Activated naive CD8-positive, alpha-beta T cell treated with anti-CD3 and anti-CD28 coated beads, Interleukin-2, amount 50 U/mL, for 24 hours (primary cell): ENCODE results near the gene LRCH1.
A peak's percentile ranks its signal among the peaks of the same experiment; 100 is the strongest.

Source experiments
- ATAC-seq: fragments of 150-1000 bp; cut with Tn5 transposase; one replicate; pipeline ENCODE4 v1.10.0; 2021
- DNase-seq: peaks from one replicate; pipeline ENCODE4 v3.0.0; 2021
- H3K27ac Mint-ChIP-seq: one replicate; pipeline ENCODE4 v1.8.0; 2021; ENCODE audit warnings: mild to moderate bottlenecking, mixed read lengths
- H3K27me3 Mint-ChIP-seq: one replicate; pipeline ENCODE4 v1.8.0; 2021; ENCODE audit warnings: mixed read lengths
- H3K36me3 Mint-ChIP-seq: one replicate; pipeline ENCODE4 v1.8.0; 2021; ENCODE audit warnings: low read depth, mixed read lengths
- H3K4me1 Mint-ChIP-seq: one replicate; pipeline ENCODE4 v1.8.0; 2021; ENCODE audit warnings: mixed read lengths
- H3K4me3 Mint-ChIP-seq: one replicate; pipeline ENCODE4 v1.8.0; 2021; ENCODE audit warnings: mild to moderate bottlenecking, moderate library complexity, mixed read lengths
- H3K9me3 Mint-ChIP-seq: one replicate; pipeline ENCODE4 v1.8.0; 2021; ENCODE audit warnings: mixed read lengths

Gene LRCH1

DNA sequence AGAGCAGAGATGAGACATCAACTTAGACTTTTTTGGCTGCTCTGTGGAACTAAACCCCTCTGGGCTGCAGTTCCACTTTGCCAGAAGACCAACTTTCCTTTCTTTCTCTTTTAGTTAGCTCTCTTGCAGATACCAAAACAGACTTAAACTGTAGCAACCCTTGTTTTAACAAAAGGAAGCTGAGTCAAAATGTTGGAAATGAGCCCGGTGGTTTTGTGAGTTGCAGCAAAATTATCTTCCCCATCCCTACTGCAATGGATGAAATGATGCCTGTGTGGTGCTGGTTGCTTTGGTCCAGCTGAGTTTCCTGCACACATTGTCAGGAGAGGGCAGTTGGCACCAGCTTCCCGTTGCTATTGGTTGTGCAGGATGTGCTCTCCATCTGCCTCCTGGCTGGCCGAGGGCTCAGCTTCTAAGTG lies 115.3 kb downstream of the LRCH1 start:
- no peak for DNase-seq
- H3K4me1 Mint-ChIP-seq, result peaks cover 53% of the 10 kb centered on the region
- peak; percentile 17 for ATAC-seq

DNA sequence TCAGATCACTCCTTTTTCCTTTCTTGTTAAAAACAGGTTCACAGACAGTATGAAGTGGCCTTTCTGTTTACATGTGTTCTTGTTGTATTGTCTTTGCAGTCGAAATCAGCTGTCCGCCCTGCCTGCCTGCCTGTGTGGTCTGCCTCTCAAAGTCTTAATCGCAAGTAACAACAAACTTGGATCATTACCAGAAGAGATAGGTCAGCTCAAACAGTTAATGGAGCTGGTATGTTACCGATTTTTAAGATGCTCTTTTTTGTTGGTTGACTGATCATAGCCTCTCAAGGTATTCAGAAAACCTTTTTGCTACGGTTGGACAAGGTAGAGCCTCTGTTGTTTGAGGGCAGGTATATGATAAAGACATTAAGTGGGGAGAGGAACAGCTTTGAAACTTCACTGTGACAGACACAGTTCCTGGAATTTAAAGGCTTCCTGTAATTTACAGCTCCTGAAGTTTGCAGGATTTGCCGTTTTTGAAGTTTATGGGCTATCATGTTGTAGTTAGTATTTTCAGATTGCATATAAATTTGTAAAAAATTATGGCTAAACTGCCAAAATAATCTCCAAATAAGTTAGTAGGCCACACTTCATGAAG lies 116.1 kb downstream of the LRCH1 start:
- Mint-ChIP-seq H3K4me3 (peak overlapping the region; percentile 63), H3K36me3 (peaks cover 13% of the 10 kb centered on the region), H3K9me3 (no peaks in the 10 kb centered on the region), H3K27me3 (no peaks in the 10 kb centered on the region), H3K27ac (peak overlapping the region; percentile 70), H3K4me1 (peaks cover 49% of the 10 kb centered on the region)
- ATAC-seq, result no peak
- DNase-seq, result no peak

More for the DNA sequence above, 115.3 kb downstream of the LRCH1 start:
- Mint-ChIP-seq H3K27ac (peak overlapping the region; percentile 88), H3K4me3 (peak overlapping the region; percentile 83), H3K36me3 (peaks cover 13% of the 10 kb centered on the region), H3K27me3 (no peaks in the 10 kb centered on the region), H3K9me3 (no peaks in the 10 kb centered on the region)

DNA sequence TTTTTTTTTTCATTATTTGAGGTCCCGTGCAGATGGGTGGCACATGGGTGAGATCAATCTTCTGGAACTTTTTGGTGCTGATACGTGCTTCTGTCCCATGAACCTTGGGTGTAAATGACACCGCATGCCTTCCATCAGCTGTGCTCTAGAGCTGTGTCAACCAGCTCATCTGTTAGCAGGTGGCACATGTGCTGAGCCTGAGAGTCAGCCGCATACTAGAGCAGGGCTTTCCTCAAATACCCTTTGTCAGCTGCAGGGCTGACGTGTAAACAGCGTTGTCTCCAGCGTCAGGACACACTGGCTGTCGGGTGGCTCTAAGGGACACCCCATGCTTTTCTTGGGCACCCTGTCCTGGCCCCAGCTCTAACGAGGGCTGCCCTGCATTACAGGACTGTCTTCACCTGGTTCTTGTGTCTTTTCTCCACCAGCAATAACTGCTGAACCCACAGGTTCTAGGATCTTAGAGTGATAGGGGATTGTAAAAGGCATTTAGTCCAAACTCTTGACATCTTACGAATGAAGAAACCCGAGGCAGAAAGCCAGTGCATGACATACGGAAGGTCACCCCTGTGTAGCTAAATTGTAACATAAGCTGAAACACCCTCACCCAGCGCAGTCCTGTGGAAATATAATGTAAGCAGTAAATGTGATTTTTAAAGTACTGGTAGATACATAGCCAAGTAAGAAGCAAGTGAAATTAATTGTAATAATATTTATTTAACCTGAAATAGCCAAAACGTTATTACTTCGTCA lies 119.5 kb downstream of the LRCH1 start:
- no peak for DNase-seq
- Mint-ChIP-seq H3K27me3 (no peaks in the 10 kb centered on the region), H3K27ac (no peak overlapping the region), H3K4me3 (no peak overlapping the region), H3K4me1 (peaks cover 44% of the 10 kb centered on the region), H3K9me3 (no peaks in the 10 kb centered on the region), H3K36me3 (peaks cover 15% of the 10 kb centered on the region)
- ATAC-seq, result no peak

DNA sequence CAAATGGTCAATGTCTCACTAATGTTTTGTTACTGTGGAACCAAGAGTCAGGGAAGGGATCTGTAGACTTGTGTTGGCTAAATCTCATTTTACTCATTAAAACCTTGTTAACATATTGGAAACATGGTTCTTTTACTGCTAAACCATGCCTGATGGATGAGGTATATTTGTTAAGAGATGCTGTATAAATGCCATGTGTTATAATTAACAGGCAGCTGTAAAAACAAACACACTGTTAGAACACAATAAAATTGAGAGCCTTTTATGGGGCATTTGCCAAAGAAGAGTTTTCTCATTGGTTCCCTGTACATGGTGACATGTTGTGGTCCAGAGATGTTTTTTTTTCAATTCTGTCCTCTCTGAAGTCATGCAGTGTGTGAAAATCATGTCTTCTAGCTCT lies 122.0 kb downstream of the LRCH1 start:
- H3K4me3 Mint-ChIP-seq, result no peak overlapping the region
- DNase-seq, result no peak
- H3K4me1 Mint-ChIP-seq, result peaks cover 30% of the 10 kb centered on the region
- H3K27me3 Mint-ChIP-seq, result no peaks in the 10 kb centered on the region
- ATAC-seq, result no peak
- peak overlapping the region; percentile 49 for H3K27ac Mint-ChIP-seq
- H3K9me3 Mint-ChIP-seq, result no peaks in the 10 kb centered on the region
- peaks cover 10% of the 10 kb centered on the region for H3K36me3 Mint-ChIP-seq

DNA sequence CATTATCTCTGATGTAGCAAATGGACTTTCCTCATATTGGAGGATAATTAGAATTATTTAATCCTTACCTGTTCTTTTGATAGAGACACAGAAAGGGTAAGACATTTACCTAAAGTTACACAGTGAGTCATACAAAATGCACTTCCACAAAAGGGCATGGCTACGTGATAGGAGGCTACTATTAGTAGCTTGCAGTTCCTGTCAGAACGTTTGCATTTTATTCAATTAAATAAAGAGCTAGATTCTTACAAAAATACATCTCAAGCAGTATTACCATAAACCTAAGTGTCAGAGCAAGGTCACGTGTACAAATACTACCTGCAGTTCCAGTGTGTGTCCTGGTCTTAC lies 123.4 kb downstream of the LRCH1 start:
- H3K9me3 Mint-ChIP-seq, result no peaks in the 10 kb centered on the region
- no peak overlapping the region for H3K4me3 Mint-ChIP-seq
- ATAC-seq (no peak), DNase-seq (no peak)
- H3K27ac Mint-ChIP-seq, result no peak overlapping the region
- no peaks in the 10 kb centered on the region for H3K27me3 Mint-ChIP-seq
- peaks cover 26% of the 10 kb centered on the region for H3K4me1 Mint-ChIP-seq
- peaks cover 10% of the 10 kb centered on the region for H3K36me3 Mint-ChIP-seq

DNA sequence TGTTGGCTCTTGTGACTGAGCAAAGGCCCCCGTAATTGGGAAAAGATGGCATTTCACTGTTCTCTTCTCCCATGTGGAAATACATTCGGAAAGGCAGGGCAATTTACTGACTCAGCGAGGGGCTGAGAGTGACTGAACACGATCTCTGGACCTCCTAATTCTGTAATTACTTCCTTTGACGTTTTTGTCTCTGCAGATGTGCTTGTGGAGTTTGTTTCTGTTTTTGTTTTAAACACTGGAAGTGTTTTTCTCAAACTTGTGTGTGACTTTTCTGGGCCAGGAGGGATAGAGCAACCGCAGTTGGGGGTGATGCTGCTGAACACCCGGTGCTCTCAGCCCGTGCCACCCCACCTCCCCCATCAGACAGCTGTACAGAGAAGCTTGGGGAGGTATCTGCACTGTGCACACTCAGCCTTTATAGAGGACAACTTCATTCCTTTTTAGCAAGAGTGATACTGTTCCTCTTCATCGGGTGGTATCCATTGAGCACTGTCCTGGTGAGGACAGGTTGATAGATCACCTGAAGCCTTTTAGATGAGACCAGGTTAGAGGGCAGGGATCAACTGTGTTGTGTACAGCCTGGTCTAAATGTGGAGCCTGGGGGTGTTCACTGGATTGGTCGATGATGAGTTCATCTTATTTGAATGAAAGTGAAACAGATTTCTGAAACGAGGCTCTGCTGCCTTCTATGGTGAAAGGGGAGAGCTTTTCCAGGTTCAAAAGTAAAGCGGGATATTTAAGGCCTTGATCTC lies 126.6 kb downstream of the LRCH1 start:
- Mint-ChIP-seq H3K27me3 (no peaks in the 10 kb centered on the region), H3K36me3 (peaks cover 13% of the 10 kb centered on the region), H3K4me3 (no peak overlapping the region), H3K27ac (no peak overlapping the region), H3K4me1 (peaks cover 26% of the 10 kb centered on the region), H3K9me3 (no peaks in the 10 kb centered on the region)
- peak; percentile 90 for ATAC-seq
- DNase-seq, result peak; percentile 23

DNA sequence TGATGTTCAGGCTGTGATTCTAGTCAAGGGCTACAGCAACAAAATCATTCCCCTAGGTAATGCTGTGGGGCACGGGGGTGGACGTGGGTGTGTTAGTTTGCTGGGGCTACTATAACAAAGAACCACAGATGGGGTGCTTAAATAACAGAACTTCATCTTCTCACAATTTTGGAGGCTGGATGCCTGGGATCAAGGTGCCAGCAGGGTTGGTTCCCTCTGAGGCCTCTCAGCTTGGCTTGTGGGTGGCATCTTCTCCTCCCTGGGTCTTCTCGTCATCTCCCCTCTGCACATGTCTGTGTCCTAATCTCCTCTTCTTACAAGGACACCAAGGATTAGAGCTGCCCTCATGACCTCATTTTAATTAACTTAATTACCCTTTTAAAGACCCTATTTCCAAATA lies 129.0 kb downstream of the LRCH1 start:
- Mint-ChIP-seq H3K36me3 (peaks cover 22% of the 10 kb centered on the region), H3K27me3 (no peaks in the 10 kb centered on the region), H3K9me3 (no peaks in the 10 kb centered on the region), H3K4me1 (peaks cover 14% of the 10 kb centered on the region), H3K4me3 (no peak overlapping the region), H3K27ac (no peak overlapping the region)
- DNase-seq (no peak), ATAC-seq (no peak)

DNA sequence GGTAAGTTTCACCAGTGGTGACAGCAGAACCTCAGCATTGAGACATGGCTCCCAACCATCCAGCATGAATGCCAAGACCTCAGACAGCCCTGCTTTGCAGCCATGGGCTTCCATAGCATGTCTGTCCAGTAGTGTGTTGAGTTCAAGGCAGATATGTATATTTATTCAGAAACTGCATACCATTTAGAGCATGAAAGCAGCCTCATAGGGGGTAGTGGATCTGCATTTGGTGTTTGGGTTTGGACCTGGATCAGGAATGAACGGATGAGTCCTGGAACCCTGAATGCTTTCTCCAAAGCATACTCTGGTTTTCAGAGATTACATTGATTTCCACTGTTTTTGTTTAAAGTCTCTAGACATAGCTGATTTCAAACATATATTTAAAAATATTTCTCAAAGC lies 129.7 kb downstream of the LRCH1 start:
- Mint-ChIP-seq H3K9me3 (no peaks in the 10 kb centered on the region), H3K4me3 (no peak overlapping the region), H3K27me3 (no peaks in the 10 kb centered on the region), H3K36me3 (peaks cover 22% of the 10 kb centered on the region), H3K4me1 (peaks cover 17% of the 10 kb centered on the region), H3K27ac (no peak overlapping the region)
- ATAC-seq (no peak), DNase-seq (no peak)

DNA sequence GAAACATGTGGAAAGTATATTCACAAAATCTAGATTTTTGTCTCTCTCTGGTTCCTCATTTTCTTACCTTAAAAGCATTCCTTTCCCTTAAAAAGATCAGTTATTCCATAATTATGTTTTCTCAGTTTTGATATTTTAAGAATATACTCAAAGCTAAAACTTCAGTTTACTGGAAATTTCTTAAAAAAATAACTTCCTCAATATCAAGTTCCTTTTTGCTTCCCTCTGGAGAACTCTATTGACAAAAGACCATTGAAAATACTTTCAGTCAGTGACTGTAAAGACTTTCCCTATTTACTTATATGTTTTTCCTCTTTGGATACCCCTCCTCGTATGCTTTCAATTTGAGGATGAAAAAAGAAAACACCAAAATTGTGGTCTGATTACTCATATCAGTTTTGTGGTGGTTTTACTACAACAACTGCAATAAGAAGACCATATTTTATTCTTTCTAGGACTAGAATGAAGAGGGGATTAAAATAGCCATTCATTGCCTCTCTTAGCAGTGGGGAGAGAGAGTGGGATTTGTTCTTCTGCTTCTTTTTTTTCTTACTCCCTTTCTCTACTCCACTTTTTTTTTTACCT lies 130.8 kb downstream of the LRCH1 start:
- Mint-ChIP-seq H3K9me3 (no peaks in the 10 kb centered on the region), H3K4me1 (peaks cover 25% of the 10 kb centered on the region), H3K27me3 (no peaks in the 10 kb centered on the region), H3K27ac (no peak overlapping the region), H3K4me3 (no peak overlapping the region), H3K36me3 (peaks cover 22% of the 10 kb centered on the region)
- ATAC-seq (no peak), DNase-seq (no peak)

DNA sequence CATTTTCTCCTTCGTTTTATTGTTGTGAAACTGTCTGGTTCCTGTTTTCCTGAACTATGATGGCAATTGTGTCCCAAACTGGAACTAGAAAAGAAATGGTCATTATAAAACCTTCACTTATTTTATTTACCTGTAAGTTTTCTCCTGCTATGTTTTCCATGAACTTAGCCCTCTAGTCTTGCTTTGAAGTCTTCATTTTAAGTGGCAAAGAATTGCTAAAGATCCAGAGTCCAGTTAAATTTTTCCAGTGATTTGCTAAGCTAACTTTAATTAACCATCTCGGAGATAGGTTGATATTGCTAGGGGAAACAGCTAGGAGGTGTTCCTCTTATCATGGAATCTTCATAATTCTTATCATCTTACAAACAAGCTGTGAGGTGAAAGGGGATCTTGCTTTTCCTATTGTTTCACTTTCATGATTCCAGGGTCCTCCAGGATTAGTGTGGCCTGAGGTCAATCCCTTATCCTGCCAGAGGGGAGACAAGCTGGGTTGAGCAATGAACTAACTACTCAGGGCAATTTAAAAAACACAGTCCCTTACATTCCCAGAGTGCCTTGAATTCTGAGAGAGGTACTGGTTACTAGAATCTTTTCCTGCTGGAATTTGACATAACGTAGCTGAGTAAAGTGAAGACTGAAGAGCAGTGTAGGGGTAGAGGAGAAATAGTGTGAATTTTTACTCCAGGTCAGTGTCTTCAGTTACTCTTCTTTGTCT lies 131.5 kb downstream of the LRCH1 start:
- ATAC-seq (no peak), DNase-seq (no peak)
- H3K27ac Mint-ChIP-seq, result no peak overlapping the region
- no peaks in the 10 kb centered on the region for H3K27me3 Mint-ChIP-seq
- peaks cover 25% of the 10 kb centered on the region for H3K4me1 Mint-ChIP-seq
- no peak overlapping the region for H3K4me3 Mint-ChIP-seq
- H3K36me3 Mint-ChIP-seq, result peaks cover 22% of the 10 kb centered on the region
- H3K9me3 Mint-ChIP-seq, result no peaks in the 10 kb centered on the region

DNA sequence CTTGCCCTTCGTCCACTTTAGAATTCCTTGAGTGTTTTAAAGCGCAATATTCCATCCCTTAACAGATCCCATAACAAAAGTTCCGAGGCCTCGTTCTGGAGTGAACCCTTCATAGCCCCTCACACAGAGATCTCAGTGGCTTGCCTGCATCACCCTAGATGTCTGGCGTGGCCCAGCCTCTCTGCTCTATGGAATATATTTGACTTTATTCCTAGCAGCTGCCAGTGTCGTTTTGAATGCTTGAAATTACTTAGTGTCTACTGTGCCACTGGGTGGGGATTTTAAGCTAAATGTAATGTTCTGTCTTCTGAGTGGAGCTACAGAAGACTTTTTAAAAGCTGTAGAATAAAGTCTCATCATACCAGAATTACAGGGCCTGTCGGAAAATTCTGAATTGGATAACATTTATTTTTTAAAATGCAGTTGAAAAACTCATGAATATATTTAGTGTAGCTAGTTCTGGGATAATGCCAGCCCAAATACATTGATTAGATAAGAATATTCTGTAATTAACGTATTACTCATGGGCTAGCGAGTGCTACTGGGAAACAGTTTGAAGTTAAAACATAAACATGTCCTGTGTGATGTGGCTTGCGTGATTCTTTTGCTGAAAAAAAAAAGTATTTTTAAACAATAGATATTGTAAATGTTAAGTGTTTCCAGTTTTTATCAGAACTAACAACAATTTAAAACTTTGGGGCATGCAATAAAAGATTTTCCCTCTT lies 132.2 kb downstream of the LRCH1 start:
- Mint-ChIP-seq H3K4me3 (no peak overlapping the region), H3K36me3 (peaks cover 22% of the 10 kb centered on the region), H3K9me3 (no peaks in the 10 kb centered on the region), H3K4me1 (peaks cover 25% of the 10 kb centered on the region), H3K27ac (no peak overlapping the region), H3K27me3 (no peaks in the 10 kb centered on the region)
- DNase-seq, result no peak
- no peak for ATAC-seq

DNA sequence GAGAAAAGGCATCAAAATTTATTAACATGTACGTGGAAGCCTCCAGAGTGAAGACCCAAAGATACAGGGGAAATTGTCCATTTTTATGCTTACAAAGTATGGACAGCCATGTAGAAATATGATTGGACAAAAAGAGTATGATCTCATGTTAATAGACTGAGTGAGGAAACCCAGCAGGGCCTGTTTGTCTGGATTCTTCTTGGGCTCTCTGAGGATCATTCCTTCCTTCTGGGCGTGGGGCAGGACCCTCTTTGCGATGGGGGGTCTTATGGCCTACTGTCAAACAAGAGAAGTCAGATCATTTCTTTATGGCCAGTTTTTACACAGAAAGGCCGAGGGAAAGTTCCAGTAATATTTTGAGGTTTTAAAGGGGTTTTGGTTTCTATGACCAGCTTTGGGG lies 133.2 kb downstream of the LRCH1 start:
- Mint-ChIP-seq H3K9me3 (no peaks in the 10 kb centered on the region), H3K27ac (no peak overlapping the region), H3K4me3 (no peak overlapping the region), H3K36me3 (peaks cover 22% of the 10 kb centered on the region), H3K4me1 (peaks cover 25% of the 10 kb centered on the region), H3K27me3 (no peaks in the 10 kb centered on the region)
- ATAC-seq, result no peak
- no peak for DNase-seq

DNA sequence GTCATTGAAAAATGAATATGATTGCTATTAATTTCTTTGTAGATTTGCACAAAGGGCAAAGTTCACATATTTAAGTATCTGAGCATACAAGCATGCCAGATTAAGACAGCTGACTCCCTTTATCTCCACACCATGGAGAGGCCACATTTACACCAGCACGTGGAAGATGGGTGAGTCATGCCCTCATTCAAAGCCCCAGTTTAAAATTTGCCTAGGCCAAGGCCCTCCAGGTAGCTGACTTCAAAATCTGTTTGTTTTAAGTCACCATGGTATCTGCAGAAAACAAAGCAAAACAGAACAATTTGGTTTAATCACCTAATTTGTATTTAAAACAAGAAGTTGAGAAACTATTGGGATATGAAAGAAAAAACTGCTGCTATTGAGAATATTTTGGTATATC lies 134.8 kb downstream of the LRCH1 start:
- Mint-ChIP-seq H3K9me3 (no peaks in the 10 kb centered on the region), H3K36me3 (peaks cover 24% of the 10 kb centered on the region), H3K27me3 (no peaks in the 10 kb centered on the region), H3K4me3 (no peak overlapping the region), H3K4me1 (peaks cover 25% of the 10 kb centered on the region), H3K27ac (no peak overlapping the region)
- ATAC-seq (peak; percentile 84), DNase-seq (no peak)

DNA sequence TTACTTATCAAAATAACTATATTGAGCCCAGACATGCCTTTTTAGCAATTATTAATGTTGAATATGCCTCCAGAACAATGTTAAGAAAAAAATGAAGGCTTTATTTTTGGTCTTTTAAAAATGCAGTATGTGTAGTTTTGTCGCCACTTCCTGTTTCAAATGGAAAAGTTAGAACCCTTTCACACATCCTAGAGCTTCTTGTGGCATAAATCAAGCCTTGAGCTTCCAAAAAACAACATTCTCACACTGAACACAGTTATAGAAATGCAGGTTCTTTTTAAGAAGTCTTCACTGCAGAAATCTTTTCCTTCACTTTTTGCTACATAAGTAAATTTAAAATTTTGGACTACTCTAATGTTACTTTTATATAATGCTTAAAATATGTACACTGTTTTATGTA lies 135.3 kb downstream of the LRCH1 start:
- no peak for DNase-seq
- Mint-ChIP-seq H3K27ac (no peak overlapping the region), H3K9me3 (no peaks in the 10 kb centered on the region), H3K4me1 (peaks cover 25% of the 10 kb centered on the region), H3K4me3 (no peak overlapping the region), H3K36me3 (peaks cover 20% of the 10 kb centered on the region), H3K27me3 (no peaks in the 10 kb centered on the region)
- ATAC-seq, result no peak
